Occipital lobe (tissue), 2 donors: ENCODE data around the gene SSBP3. TPM values are rescaled to one million over a fixed set of nuclear protein-coding genes. Genes with fewer than 3 reads are reported as not detected.
A peak's percentile ranks its signal among the peaks of the same experiment; 100 is the strongest.

ENCODE experiments used
- DNase-seq: peaks from one replicate; lab custom pipeline; 2025; lab: John Stamatoyannopoulos, UW
- total RNA-seq: library from RNA; depleted of rRNA; stranded (reverse); fragments of >200 nt; gene quantifications from one replicate; pipeline ENCODE4 v1.2.3, GENCODE V29; 2014

Gene SSBP3
- total RNA-seq, 1 donor from 2014 or later = 46.8 TPM

DNA sequence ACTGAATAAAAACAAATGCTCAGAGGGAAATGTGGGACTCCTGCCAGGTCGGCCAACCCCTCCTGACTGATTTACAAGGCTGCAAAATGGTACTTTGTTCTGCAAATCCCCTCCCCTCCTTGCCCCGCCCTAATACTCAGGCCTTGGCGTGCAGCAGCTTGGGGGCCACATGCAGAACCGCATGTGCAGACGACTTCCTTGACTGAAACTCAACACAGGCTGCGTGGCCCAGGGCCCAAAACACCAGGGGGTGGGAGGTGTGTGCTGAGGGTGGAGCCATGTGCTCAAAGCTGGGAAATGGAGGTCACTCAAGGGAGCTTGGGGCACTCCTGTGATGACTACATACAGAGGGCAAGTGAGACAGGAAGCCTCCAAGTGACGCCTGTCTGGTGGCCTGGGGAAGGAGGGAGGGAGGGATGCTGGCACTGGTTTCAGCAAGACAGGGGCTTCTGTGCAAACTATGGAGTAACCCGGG is 119.0 kb downstream of the SSBP3 start:
- peak; percentile 41 for DNase-seq

DNA sequence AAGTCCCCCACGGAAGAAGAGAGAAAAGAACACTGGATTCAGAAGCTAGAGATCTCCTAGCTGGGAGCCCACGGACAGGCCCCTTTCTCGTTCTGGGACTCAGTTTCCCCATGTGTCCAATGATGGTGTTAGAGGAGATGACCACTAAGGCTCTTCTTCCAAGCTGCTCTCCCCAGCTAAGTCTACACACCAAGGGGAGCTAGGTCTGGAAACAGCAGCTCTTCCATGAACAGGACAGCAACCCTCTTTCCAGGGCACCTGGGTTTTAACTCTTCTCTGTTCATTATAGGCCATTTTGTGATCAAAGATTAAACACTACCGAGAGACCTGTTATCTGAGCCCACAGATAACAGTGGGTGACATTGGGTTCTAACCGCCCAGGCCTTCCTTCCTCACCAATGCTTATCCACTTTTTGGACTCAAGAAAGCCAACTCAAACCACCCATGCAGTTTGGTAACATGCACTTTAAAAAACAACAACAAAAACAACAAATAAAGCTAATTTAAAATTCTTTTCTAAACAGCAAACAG is 120.3 kb downstream of the SSBP3 start:
- DNase-seq = no peak

DNA sequence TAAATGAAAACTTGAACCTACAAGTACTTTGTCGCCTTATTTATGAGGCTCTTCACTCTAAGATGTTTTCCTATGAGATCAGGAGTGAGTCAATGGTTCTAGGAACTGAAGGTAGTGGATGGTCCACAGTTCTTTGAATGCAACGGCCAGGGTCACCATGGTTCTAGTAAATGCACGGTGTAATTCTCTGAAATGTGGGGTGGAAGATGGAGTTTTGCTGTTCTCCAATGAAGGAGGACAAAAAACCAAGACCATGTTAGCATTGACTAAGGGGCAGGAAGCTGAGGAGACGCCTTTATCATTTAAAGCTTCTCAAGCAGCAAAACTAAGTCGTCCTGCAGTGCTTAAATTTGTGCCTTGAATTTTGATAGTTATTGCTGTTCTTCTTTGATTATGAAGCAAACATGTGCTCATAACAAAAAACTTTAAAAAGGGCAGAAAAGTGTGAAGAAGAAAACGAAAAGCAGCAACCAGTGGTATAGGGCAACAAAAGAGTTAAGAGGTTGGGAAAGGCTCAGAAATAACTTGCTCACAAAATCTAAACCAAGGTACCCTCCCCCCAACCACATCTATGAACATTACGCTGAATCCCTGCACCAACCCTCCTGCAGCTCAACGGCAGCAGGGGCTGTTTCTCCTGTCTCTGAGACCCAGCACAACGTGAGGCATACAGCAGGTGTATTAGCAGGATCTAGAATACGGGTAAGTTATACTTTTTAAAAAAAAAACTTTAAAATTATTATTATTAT is 121.2 kb downstream of the SSBP3 start:
- no peak for DNase-seq

DNA sequence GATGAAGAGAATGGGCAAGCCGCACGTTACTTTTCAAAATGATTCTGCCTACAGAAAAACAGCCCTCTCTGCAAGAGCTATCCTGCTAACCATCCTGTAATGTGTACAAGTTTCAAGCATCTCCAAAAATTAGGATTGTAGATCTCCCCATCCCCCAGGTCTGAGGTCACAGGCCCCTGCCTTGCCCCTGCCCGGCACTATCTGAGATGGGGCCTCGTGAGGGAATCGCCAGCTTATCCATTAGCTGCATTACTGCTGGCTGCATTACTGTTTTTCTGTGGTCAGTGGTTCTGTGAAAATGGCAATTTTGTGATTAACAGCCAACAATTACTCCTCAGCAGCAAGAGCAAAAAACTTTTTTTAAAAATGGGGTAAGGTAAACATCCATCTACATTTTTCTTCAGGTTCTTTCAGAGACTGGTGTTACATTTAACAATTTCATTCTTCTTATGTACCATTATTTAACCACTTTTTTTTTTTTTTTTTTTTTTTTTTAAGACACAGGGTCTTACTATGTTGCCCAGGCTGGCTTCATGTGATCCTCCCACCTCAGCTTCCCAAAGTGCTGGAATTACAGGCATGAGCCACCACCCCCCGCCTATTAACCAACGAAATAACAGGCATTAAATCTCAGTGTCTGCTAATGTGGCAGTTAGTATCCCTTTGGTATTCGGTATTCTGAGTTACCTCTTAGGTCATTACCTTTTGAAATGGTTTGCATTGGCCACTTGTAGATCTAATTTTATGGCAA is 122.4 kb downstream of the SSBP3 start:
- DNase-seq = no peak

- DNase-seq = no peak
Observed at GRCh38 chr1:54282101-54282847, 123.9 kb downstream of the SSBP3 start.

DNA sequence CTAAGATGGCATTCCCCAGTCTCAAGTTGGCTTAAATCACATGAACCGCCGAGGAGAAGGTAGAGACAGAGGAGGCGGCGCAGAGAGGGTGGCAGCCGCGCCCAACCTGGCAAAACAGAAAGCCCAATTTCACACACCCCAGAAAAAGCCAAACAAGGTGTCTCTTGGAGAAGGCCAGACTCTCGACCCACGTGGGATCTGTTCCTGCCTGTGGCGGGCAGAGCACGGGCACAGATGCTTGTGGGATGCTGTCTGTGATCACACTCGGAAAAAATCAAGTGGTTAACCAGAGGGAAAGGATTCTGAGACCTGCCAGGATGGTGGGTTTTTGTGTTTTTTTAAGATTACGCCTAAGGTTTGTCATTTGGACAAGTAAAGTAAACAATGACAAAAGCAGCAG is 125.5 kb downstream of the SSBP3 start:
- peak; percentile 40 for DNase-seq

- no peak for DNase-seq
Observed at GRCh38 chr1:54279457-54279856, 126.7 kb downstream of the SSBP3 start.

DNA sequence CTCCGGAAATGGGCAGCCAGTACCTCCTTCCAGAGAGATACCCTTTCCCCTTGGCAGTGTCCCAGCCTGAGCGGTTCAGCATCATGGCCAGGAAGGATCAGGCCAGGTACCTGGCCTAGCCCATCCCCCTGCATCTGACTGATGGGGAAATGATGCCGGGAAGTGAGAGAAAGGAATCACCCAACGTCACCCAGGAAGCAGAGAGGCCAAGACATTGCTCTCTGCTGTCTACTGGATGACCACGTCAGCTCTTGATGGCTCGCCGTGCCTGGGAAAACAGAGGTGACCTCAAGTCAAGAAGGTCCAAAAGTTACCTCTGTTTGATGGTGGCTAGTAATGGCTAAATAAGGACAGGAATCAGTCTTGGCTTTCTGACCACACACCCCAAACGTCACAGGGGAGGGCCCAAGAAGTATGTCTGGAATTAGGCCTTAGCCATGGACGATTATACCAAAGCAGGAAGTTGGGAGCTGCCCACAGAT is 127.2 kb downstream of the SSBP3 start:
- DNase-seq = no peak

DNA sequence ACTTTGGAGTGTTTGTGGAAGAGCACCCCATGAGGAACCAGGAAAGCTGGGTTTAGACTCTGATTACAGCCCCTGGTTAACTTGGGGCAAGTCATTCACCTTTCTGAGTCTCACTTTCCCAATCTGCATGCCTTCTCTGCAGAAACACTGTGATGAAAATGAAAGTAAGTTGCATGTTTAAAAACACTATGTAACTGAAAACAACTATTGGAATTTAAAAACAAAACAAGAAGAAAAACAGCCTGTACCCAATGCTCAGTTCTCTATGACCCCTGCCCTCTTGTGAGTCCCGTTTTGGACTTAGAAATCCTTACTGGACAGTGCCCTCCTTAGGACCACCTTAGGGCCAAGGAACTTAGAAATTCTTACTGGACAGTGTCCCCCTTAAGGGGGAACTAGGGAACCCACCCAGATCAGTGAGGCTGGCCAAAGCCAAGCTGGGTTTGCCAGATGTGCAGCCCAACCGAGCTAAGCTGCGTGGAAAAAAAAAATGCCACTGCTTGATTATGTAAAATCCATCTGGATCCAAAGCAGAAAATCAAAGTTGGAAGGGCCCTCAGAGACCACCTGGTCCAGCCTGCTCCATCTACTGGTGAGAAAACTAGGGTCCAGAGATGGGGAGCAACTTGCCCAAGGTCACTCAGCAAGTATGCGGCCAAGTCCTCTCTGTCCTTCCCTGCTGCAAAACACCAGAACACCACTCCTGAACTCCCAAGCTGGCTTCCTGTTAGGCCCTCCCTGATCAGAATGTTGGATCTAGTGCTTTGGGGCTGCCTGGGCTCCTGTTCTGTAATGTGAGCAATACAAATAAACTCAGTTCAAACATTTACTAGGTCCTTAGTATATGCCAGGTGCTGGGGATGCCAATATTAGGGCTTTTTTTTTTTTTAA is 128.5 kb downstream of the SSBP3 start:
- DNase-seq = no peak

DNA sequence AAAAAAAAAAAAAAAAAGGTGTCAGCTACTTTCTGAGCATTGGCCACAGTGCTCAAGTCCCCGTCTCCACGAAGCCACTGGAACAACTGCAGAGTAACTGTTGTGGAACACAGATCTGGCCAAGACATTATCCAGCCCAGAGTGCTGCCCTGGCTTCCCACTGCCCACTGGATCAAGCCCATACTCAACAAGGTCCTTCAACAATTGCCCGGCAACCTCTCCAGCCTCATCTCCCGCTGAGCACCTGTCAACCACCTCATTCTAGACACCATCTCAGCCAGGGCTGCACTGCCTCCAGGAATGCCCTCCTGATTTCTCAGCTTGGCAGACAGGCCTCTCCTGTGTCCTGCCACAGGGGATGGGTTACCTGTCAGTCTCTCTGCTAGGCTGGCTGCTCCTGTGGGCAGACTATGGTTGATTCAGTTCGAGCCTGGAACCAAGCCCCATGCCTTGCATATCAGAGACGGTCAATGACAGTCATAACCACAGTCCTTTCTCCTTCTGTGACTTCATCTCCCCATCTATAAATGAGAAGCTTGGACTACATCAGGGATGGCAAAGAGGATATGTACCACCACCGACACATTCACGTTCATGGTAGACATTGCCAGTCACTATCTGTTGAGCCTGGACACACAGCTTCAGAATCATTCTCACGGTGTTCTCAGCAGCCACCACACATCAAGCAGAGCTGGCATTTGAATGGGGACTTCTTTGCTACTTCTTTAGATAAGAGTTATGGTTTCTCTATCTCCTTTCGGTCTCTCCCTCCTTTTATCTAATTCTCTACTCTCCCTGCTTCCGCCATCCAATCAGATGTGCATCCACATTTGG is 129.4 kb downstream of the SSBP3 start:
- DNase-seq = no peak

DNA sequence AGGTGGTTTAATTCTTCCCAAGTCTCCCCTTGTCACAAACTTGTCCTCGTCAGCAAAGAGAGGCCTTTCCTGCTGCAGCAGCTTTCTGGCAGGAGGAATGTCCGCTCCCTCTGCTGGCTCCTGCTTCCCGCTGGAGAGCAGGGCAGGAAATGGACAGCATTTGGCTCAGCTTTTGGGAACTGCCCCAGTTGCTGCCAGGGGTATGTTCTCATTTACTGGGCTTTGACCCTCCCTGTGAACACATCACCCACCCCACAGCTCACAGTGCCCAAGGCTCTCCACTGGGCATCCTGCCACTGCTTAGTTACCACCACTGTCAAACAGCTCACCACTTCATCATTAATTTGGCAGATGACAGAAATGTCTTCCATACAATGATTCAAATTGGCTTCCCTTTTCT is 130.8 kb downstream of the SSBP3 start:
- peak; percentile 33 for DNase-seq

- no peak for DNase-seq
Observed at GRCh38 chr1:54274881-54275280, 131.3 kb downstream of the SSBP3 start.

GRCh38 chr1:54274448-54274847 is 131.7 kb downstream of the SSBP3 start:
- DNase-seq = no peak

DNA sequence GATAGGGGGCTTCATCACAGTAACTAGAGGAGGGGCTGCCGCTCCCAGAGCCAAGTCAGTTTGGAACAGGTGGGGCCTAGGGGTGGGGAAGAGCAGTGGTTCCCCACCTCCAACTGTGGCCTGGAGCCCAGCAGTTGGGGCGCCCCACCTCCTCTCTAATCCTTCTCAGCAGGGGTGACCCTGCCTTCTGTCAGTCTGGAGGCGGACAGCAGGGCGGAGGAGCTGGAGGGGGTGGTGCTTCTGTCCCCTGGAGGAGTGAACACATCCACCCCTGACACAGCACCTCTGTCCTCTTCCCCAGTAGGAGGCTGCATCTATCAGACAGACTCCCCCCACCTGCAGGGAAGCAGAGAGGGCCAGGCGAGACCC is 132.4 kb downstream of the SSBP3 start:
- DNase-seq = no peak

DNA sequence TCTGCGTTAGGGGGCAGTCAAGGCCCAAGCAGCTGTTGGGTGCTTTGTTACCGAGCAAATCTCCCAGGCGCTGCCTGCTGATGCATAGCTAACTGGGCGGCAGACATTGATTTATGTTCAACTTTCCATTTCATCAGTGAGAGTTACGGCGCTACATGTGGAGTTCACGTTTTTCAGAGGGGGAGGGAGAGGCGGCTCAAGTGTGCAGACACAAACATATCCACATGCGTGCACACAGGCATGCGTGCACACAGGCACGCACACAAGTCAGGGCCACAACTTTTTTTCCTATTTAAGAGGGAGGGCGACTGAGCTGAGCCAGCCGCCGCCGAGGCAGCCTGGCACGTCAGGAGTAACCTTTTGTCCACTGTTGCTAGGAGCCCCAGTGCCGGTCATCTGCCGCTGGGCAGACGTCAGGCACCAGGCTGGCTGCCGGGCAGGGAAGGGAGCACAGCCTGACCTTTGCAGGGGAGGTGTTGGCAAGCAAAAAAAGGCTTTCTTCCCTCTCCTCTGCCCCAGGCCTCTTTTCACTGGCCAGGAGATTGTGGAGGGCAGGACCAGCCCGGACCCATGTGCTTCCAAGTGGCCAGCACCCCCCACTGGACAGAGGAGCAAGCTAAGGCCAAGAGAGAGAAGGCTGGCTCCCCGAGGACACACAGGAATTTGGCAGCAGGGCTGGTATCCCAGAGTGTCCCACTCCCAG is 133.0 kb downstream of the SSBP3 start:
- DNase-seq = peak; percentile 70

GRCh38 chr1:54272772-54273091 is 133.5 kb downstream of the SSBP3 start:
- no peak for DNase-seq

- no peak for DNase-seq
Observed at GRCh38 chr1:54272134-54272533, 134.1 kb downstream of the SSBP3 start.

DNA sequence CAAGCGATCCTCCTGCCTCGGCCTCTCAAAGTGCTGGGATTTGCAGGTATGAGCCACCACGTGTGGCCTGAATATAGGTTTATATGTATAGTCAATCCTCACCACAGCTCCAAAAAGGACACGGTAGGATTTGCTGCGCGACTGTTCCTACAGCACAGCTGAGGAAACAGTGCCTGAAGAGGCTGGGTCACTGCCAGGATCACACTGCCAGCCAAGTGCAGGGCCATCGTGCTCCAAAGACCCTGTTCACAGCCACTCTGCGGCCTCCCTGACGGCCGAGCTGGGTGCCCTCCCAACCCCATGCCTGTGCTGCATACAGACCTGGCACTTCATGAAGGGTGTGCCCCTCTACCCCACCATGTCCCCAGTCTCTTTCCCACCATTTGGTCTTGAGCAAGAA is 134.9 kb downstream of the SSBP3 start:
- DNase-seq = no peak

- no peak for DNase-seq
Observed at GRCh38 chr1:54270543-54270942, 135.7 kb downstream of the SSBP3 start.
